Right atrium auricular region (tissue), 2 donors: ENCODE results near the gene OLAH. TPM values are rescaled to one million over a fixed set of nuclear protein-coding genes. Genes with fewer than 3 reads are reported as not detected.

ENCODE experiments used
- DNase-seq: peaks from one replicate; pipeline ENCODE4 v3.0.0-alpha.2; 2019; ENCODE audit warnings: low spot score
- H3K27ac ChIP-seq, 2 donors: fragments of 200-600 bp; sonication (generic); 1 replicate in 1 of 2; 2 replicates in 1 of 2; pipeline ENCODE4 v1.5.1; 2016 to 2019
- H3K27me3 ChIP-seq, 2 donors: fragments of 200-600 bp; sonication (generic); one replicate each; pipeline versions ENCODE4 v1.5.1 to v1.6.0; 2017 to 2019
- H3K36me3 ChIP-seq: fragments of 200-600 bp; sonication (generic); one replicate; pipeline ENCODE4 v1.5.1; 2016
- H3K4me1 ChIP-seq, 2 donors: fragments of 200-600 bp; sonication (generic); one replicate each; pipeline versions ENCODE4 v1.5.1 to v1.6.0; 2017 to 2019
- H3K4me3 ChIP-seq, 2 donors: fragments of 200-600 bp; sonication (generic); 1 replicate in 1 of 2; 2 replicates in 1 of 2; pipeline ENCODE4 v1.5.1; 2017 to 2019; ENCODE audit warnings: mild to moderate bottlenecking in 1 of 2, moderate library complexity in 1 of 2
- H3K9me3 ChIP-seq, 2 donors: fragments of 200-600 bp; sonication (generic); one replicate each; pipeline ENCODE4 v1.5.1; 2019
- CTCF ChIP-seq, 2 donors: fragments of 200-600 bp; sonication (generic); IDR thresholded peaks; one replicate each; pipeline ENCODE4 v1.5.1; 2019; ENCODE audit warnings: antibody characterized with exemption in 2 of 2
- total RNA-seq, 2 donors: library from RNA; depleted of rRNA; stranded (reverse); fragments of >200 nt; gene quantifications; one replicate each; pipeline ENCODE4 v1.1.0, GENCODE V29; 2016

The OLAH gene
- total RNA-seq, 2 donors from 2014 or later = 0.24 TPM; not detected in 1

GRCh38 chr10:15122477-15123030 is 78.8 kb downstream of the OLAH start:
- H3K4me1 ChIP-seq = no peaks in the 10 kb centered on the region
- no peaks in the 10 kb centered on the region for H3K27me3 ChIP-seq
- DNase-seq = no peak
- peaks cover 41% of the 10 kb centered on the region for H3K36me3 ChIP-seq
- no peak overlapping the region for H3K4me3 ChIP-seq
- TF ChIP-seq CTCF (IDR thresholded peaks at IDR 0.05) = no peak
- H3K27ac ChIP-seq = no peak overlapping the region
- no peaks in the 10 kb centered on the region for H3K9me3 ChIP-seq

Other genes with a start within 250 kb of the OLAH start
- 1 to 10 TPM; 1.1 to 3.3 TPM for gene CDNF, start 205.9 kb upstream of the OLAH start, total RNA-seq
- gene HSPA14, start 205.6 kb upstream of the OLAH start, total RNA-seq = 1 to 10 TPM; 6.1 to 9.7 TPM
- gene MSANTD7, start 205.6 kb upstream of the OLAH start, total RNA-seq = 1 to 10 TPM; 4.3 to 5.9 TPM
- gene SUV39H2, start 165.1 kb upstream of the OLAH start, total RNA-seq = 1 to 10 TPM; 1.9 to 3.0 TPM
- 1 to 10 TPM; 2.9 to 4.1 TPM for gene DCLRE1C, start 89.8 kb upstream of the OLAH start, total RNA-seq
- not detected for gene MEIG1, start 84.6 kb upstream of the OLAH start, total RNA-seq
- gene ACBD7, start 44.8 kb downstream of the OLAH start, total RNA-seq = not detected
- 10 to 100 TPM; 11.5 to 12.3 TPM for gene RPP38, start 53.4 kb downstream of the OLAH start, total RNA-seq
- gene NMT2, start 124.8 kb downstream of the OLAH start, total RNA-seq = 10 to 100 TPM in 1 of 2 donors, 1 to 10 TPM in 1; 9.7 to 10.5 TPM